Panc1 (cell line): ENCODE measurements around the gene ASCC2. TPM values are rescaled to one million over a fixed set of nuclear protein-coding genes. Genes with fewer than 3 reads are reported as not detected.

Experiments
- ATAC-seq: fragments of 200-7000 bp; cut with Tn5 transposase; 2 replicates; pipeline ENCODE4 v1.9.1; 2020; ENCODE audit warnings: mild to moderate bottlenecking, moderate library complexity
- BruUV-seq: library from RNA; stranded (reverse); fragments of 400-500 nt; replicated peaks from 2 replicates; lab custom pipeline; 2021; lab: Mats Ljungman, UMichigan
- CTCF ChIA-PET: fragments of 300-600 bp; sonication (Branson Sonifier 250); formaldehyde crosslinking; loops from one replicate; lab custom pipeline; 2022; ENCODE audit warnings: antibody characterized with exemption; lab: Charles Lee
- POLR2A ChIA-PET: fragments of 300-600 bp; sonication (Branson Sonifier 250); formaldehyde crosslinking; loops from one replicate; lab custom pipeline; 2022; ENCODE audit warnings: antibody characterized with exemption; lab: Charles Lee
- DNase-seq: peaks from one replicate; pipeline ENCODE4 v3.0.0-alpha.2; 2010; ENCODE audit warnings: low read depth, low spot score
- H3K27ac ChIP-seq: 2 replicates; pipeline ENCODE4 v1.5.1; 2011; ENCODE audit warnings: mild to moderate bottlenecking, low read length, inconsistent platforms
- H3K27me3 ChIP-seq: fragments of 200-500 bp; sonication (Bioruptor generic); 2 replicates; pipeline ENCODE4 v1.6.0; 2014; ENCODE audit warnings: low read length, inconsistent platforms; ENCODE audit not compliant: control insufficient read depth, insufficient read depth
- H3K36me3 ChIP-seq: fragments of 200-500 bp; sonication (Bioruptor generic); 2 replicates; pipeline ENCODE4 v1.5.1; 2014; ENCODE audit warnings: inconsistent platforms, mild to moderate bottlenecking, low read length, moderate library complexity; ENCODE audit not compliant: control insufficient read depth, insufficient read depth
- H3K4me1 ChIP-seq: 2 replicates; pipeline ENCODE4 v1.5.1; 2011; ENCODE audit warnings: inconsistent platforms, mild to moderate bottlenecking, low read length, moderate library complexity; ENCODE audit not compliant: control insufficient read depth, insufficient read depth
- H3K4me3 ChIP-seq, 2 experiments: 2 replicates each; pipeline ENCODE4 v1.5.1; 2011 to 2012; ENCODE audit warnings: low read depth in 2 of 2, low read length in 2 of 2, mild to moderate bottlenecking in 2 of 2, inconsistent platforms in 1 of 2, moderate library complexity in 1 of 2
- H3K9me3 ChIP-seq: fragments of 200-500 bp; sonication (Bioruptor generic); 2 replicates; pipeline ENCODE4 v1.5.1; 2014; ENCODE audit warnings: low read depth, mild to moderate bottlenecking, inconsistent platforms, low read length, moderate library complexity; ENCODE audit not compliant: control insufficient read depth, insufficient read depth
- POLR2AphosphoS5 ChIP-seq: IDR thresholded peaks from 2 replicates; pipeline ENCODE4 v1.6.1; 2012; ENCODE audit warnings: mild to moderate bottlenecking, low read depth, low read length, moderate library complexity
- SIN3A ChIP-seq: IDR thresholded peaks from 2 replicates; pipeline ENCODE4 v1.6.1; 2012; ENCODE audit warnings: low read depth, mild to moderate bottlenecking, low read length, moderate library complexity, borderline replicate concordance; ENCODE audit not compliant: insufficient read depth
- TCF7L2 ChIP-seq: IDR thresholded peaks from 2 replicates; pipeline ENCODE4 v1.6.1; 2011; ENCODE audit warnings: mild to moderate bottlenecking, low read depth, low read length, inconsistent platforms
- in situ Hi-C: cut with HindIII; loops from 2 replicates; pipeline ENCODE4 v1.10.0; 2016; ENCODE audit warnings: low sequenced_read_pairs, low pct_unique_long_range_greater_than_20kb
- intact Hi-C: fragments of 100-400 bp; cut with micrococcal nuclease; formaldehyde crosslinking; loops from one replicate; pipeline ENCODE4 v1.10.0; 2022; ENCODE audit not compliant: unreplicated experiment
- total RNA-seq: library from RNA; stranded (reverse); gene quantifications from one replicate; pipeline ENCODE4 v1.2.1, GENCODE V29; 2021; ENCODE audit not compliant: unreplicated experiment
- TF ChIP-seq, protein P1 (sequence below): fragments of 450-650 bp; IDR thresholded peaks from 2 replicates; pipeline ENCODE4 v1.5.1; 2017; ENCODE audit warnings: mild to moderate bottlenecking
- TF ChIP-seq, protein P2 (sequence below), 2 experiments: IDR thresholded peaks; 2 replicates each; pipeline ENCODE4 v1.6.1; 2011 to 2012; ENCODE audit warnings: low read depth in 2 of 2, control low read depth in 1 of 2, low read length in 1 of 2, mild to moderate bottlenecking in 1 of 2, moderate library complexity in 1 of 2; ENCODE audit not compliant: insufficient read depth in 1 of 2

The ASCC2 gene
- total RNA-seq, 1 experiment from 2014 or later, result 52.0 TPM

DNA sequence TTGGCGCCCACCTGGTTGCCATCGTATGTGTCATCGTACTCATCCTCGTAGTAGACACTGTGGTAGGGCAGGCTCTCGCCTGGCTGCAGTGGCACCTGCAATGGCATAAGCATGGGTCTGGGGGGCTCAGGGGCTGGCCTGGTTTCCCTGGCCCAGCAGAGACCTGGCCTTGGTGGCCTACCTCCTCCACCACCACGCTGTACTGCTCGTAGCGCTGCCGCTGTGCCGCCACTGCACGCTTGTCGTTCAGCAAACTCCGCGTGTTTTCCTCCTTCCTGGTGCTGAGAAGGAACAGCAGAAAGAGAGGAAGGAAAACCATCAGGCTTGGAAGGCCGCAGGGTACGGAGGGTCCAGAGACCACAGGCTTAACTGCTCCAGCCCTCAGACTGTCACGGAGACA is 44.7 kb downstream of the ASCC2 start:
- Histone ChIP-seq H3K4me3 (no peak overlapping the region), H3K9me3 (no peaks in the 10 kb centered on the region), H3K27me3 (no peaks in the 10 kb centered on the region), H3K36me3 (no peaks in the 10 kb centered on the region), H3K4me1 (no peaks in the 10 kb centered on the region), H3K27ac (no peak overlapping the region)
- DNase-seq, result no peak
- TF ChIP-seq, protein P1, sequence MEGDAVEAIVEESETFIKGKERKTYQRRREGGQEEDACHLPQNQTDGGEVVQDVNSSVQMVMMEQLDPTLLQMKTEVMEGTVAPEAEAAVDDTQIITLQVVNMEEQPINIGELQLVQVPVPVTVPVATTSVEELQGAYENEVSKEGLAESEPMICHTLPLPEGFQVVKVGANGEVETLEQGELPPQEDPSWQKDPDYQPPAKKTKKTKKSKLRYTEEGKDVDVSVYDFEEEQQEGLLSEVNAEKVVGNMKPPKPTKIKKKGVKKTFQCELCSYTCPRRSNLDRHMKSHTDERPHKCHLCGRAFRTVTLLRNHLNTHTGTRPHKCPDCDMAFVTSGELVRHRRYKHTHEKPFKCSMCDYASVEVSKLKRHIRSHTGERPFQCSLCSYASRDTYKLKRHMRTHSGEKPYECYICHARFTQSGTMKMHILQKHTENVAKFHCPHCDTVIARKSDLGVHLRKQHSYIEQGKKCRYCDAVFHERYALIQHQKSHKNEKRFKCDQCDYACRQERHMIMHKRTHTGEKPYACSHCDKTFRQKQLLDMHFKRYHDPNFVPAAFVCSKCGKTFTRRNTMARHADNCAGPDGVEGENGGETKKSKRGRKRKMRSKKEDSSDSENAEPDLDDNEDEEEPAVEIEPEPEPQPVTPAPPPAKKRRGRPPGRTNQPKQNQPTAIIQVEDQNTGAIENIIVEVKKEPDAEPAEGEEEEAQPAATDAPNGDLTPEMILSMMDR, result no peak
- TF ChIP-seq SIN3A, result no peak
- no peak for TF ChIP-seq POLR2AphosphoS5
- TF ChIP-seq TCF7L2, result no peak
- TF ChIP-seq, protein P2, sequence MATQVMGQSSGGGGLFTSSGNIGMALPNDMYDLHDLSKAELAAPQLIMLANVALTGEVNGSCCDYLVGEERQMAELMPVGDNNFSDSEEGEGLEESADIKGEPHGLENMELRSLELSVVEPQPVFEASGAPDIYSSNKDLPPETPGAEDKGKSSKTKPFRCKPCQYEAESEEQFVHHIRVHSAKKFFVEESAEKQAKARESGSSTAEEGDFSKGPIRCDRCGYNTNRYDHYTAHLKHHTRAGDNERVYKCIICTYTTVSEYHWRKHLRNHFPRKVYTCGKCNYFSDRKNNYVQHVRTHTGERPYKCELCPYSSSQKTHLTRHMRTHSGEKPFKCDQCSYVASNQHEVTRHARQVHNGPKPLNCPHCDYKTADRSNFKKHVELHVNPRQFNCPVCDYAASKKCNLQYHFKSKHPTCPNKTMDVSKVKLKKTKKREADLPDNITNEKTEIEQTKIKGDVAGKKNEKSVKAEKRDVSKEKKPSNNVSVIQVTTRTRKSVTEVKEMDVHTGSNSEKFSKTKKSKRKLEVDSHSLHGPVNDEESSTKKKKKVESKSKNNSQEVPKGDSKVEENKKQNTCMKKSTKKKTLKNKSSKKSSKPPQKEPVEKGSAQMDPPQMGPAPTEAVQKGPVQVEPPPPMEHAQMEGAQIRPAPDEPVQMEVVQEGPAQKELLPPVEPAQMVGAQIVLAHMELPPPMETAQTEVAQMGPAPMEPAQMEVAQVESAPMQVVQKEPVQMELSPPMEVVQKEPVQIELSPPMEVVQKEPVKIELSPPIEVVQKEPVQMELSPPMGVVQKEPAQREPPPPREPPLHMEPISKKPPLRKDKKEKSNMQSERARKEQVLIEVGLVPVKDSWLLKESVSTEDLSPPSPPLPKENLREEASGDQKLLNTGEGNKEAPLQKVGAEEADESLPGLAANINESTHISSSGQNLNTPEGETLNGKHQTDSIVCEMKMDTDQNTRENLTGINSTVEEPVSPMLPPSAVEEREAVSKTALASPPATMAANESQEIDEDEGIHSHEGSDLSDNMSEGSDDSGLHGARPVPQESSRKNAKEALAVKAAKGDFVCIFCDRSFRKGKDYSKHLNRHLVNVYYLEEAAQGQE (IDR thresholded peaks at IDR 0.05; ENCODE audit: insufficient read depth in 1 of 2, low read depth in 2 of 2, low read length in 1 of 2), result no peak
- CTCF ChIA-PET, result no interaction called here
- ATAC-seq, result no peak
- POLR2A ChIA-PET, result no interaction called here
- intact Hi-C loops (loop anchor here (10.0 kb wide), 1 partner anchor 211 kb away; no protein-coding TSS in a partner anchor), in situ Hi-C loops (no loop called here)
- no TSS peak for BruUV-seq

DNA sequence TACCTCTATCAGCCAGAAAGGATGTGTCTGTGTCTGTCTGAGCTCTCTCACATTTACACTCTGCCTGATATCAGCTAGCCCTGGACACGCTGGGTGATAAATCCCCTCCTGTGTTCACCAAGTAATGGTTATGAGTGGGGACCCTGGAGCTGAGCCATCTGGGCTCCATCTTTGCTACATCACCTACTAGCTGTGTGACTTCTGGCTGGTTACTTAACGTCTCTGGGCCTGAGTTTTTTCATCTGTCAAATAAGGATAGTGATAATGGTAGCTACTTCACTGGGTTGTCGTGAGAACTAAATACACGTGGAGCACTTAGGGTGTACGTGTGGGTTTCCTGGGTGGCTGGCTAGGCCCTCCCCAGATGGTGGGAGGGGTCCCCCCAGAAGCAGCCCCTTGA is 48.0 kb downstream of the ASCC2 start:
- in situ Hi-C loops (no loop called here), intact Hi-C loops (loop anchor here (10.0 kb wide), 1 partner anchor 215 kb away; no protein-coding TSS in a partner anchor)
- TF ChIP-seq, protein P2 (IDR thresholded peaks at IDR 0.05; ENCODE audit: insufficient read depth in 1 of 2, low read depth in 2 of 2, low read length in 1 of 2), result no peak
- no peak for TF ChIP-seq TCF7L2
- TF ChIP-seq SIN3A, result no peak
- no peak for DNase-seq
- H3K27ac ChIP-seq, result no peak overlapping the region
- no peaks in the 10 kb centered on the region for H3K4me1 ChIP-seq
- BruUV-seq, result no TSS peak
- no peak for ATAC-seq
- ChIA-PET POLR2A (no interaction called here), CTCF (no interaction called here)
- no peaks in the 10 kb centered on the region for H3K36me3 ChIP-seq
- H3K27me3 ChIP-seq, result no peaks in the 10 kb centered on the region
- no peaks in the 10 kb centered on the region for H3K9me3 ChIP-seq
- no peak overlapping the region for H3K4me3 ChIP-seq
